GM19452 (cell line): ENCODE results near the gene PTMA.
"Not testable (repeated sequence)": the region's sequence is repeated elsewhere in the genome, so short reads cannot be mapped to it uniquely, and the experiment has no call there.

ENCODE experiments used
- ATAC-seq: cut with Tn5 transposase; IDR thresholded peaks from one replicate; pipeline ENCODE4 v1.9.1; 2021; ENCODE audit not compliant: unreplicated experiment

The PTMA gene

DNA sequence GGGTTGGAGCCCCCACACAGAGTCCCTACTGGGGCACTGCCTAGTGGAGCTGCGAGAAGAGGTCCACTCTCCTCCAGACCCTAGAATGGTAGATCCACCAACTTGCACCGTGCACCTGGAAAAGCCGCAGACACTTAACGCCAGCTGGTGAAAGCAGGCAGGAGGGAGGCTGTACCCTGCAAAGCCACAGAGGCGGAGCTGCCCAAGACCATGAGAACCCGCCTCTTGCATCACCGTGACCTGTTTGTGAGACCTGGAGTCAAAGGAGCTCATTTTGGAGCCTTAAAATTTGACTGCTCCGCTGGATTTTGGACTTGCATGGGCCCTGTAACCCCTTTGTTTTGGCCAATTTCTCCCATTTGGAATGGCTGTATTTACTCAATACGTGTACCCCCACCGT, 40.7 kb downstream of the PTMA start:
- not testable (repeated sequence) for ATAC-seq

GRCh38 chr2:231751042-231751815, 42.9 kb downstream of the PTMA start:
- ATAC-seq = no peak

GRCh38 chr2:231752061-231752460, 43.7 kb downstream of the PTMA start:
- ATAC-seq = no peak

GRCh38 chr2:231761735-231762134, 53.4 kb downstream of the PTMA start:
- ATAC-seq = no peak
